Hepatocyte (in vitro differentiated cells): Measurements from ENCODE around the gene DLGAP4. TPM values are rescaled to one million over a fixed set of nuclear protein-coding genes. Genes with fewer than 3 reads are reported as not detected.

Source experiments
- DNase-seq: peaks from one replicate; pipeline ENCODE4 v3.0.0-alpha.2; 2016; ENCODE audit warnings: low spot score
- H2AFZ ChIP-seq: fragments of 200-600 bp; sonication (generic); 2 replicates; pipeline ENCODE4 v1.6.0; 2016; ENCODE audit warnings: antibody characterized with exemption, mild to moderate bottlenecking
- H3K27ac ChIP-seq: fragments of 200-600 bp; sonication (generic); 2 replicates; pipeline ENCODE4 v1.5.1; 2016; ENCODE audit warnings: mild to moderate bottlenecking
- H3K27me3 ChIP-seq: fragments of 200-600 bp; sonication (generic); 2 replicates; pipeline ENCODE4 v1.6.1; 2016
- H3K36me3 ChIP-seq: fragments of 200-600 bp; sonication (generic); replicated peaks from 2 replicates; pipeline ENCODE4 v1.5.1; 2016; ENCODE audit warnings: low read depth; ENCODE audit not compliant: insufficient read depth
- H3K4me1 ChIP-seq: fragments of 200-600 bp; sonication (generic); 2 replicates; pipeline ENCODE4 v1.5.1; 2016; ENCODE audit warnings: mild to moderate bottlenecking, moderate library complexity; ENCODE audit not compliant: insufficient read depth
- H3K4me2 ChIP-seq: fragments of 200-600 bp; sonication (generic); 2 replicates; pipeline ENCODE4 v1.6.0; 2016
- H3K4me3 ChIP-seq: fragments of 200-600 bp; sonication (generic); 2 replicates; pipeline ENCODE4 v1.5.1; 2016; ENCODE audit warnings: mild to moderate bottlenecking
- H3K79me2 ChIP-seq: fragments of 200-600 bp; sonication (generic); 2 replicates; pipeline ENCODE4 v1.6.0; 2017; ENCODE audit warnings: mild to moderate bottlenecking
- H3K9me2 ChIP-seq: fragments of 200-600 bp; sonication (generic); replicated peaks from 2 replicates; pipeline ENCODE4 v1.6.0; 2017; ENCODE audit warnings: mild to moderate bottlenecking; ENCODE audit not compliant: insufficient read depth
- H3K9me3 ChIP-seq: fragments of 200-600 bp; sonication (generic); 2 replicates; pipeline ENCODE4 v1.5.1; 2016; ENCODE audit warnings: low read depth, mild to moderate bottlenecking
- H4K20me1 ChIP-seq: fragments of 200-600 bp; sonication (generic); 2 replicates; pipeline ENCODE4 v1.6.0; 2016; ENCODE audit warnings: mild to moderate bottlenecking; ENCODE audit not compliant: insufficient read depth, poor library complexity, severe bottlenecking
- CTCF ChIP-seq: fragments of 200-600 bp; sonication (generic); IDR thresholded peaks from 2 replicates; pipeline ENCODE4 v1.5.1; 2016; ENCODE audit warnings: antibody characterized with exemption, mild to moderate bottlenecking; ENCODE audit not compliant: poor library complexity
- EZH2 ChIP-seq: fragments of 200-600 bp; sonication (generic); IDR thresholded peaks from 2 replicates; pipeline ENCODE4 v1.6.1; 2016; ENCODE audit warnings: antibody characterized with exemption, mild to moderate bottlenecking, borderline replicate concordance
- EZH2phosphoT487 ChIP-seq: fragments of 200-600 bp; sonication (generic); IDR thresholded peaks from one replicate; pipeline ENCODE4 v1.6.1; 2018; ENCODE audit warnings: antibody characterized with exemption, mild to moderate bottlenecking, low read depth, moderate library complexity; ENCODE audit not compliant: unreplicated experiment, severe bottlenecking
- WGBS: methylation state at CpG from one replicate; pipeline ENCODE4 v1.1.6; 2016; ENCODE audit warnings: low lambda C conversion rate; ENCODE audit errors: missing lambda C conversion rate; 5-methylcytosine and 5-hydroxymethylcytosine counted together
- polyA plus RNA-seq: library from polyadenylated mRNA; unstranded; fragments of >200 nt; fragmentation: Nextera tagmentation; extraction: Ambion mirVana; gene quantifications from 2 replicates; pipeline ENCODE4 v1.2.1, GENCODE V29; 2016
- total RNA-seq: library from RNA; depleted of rRNA; stranded (reverse); fragments of >200 nt; gene quantifications from 2 replicates; pipeline ENCODE4 v1.2.3, GENCODE V29; 2014

DLGAP4 gene
- total and polyA plus RNA-seq, 2 experiments from 2014 or later: 16.5 to 39.4 TPM

- no peak overlapping the region for H3K4me3 ChIP-seq
- no peaks in the 10 kb centered on the region for H3K36me3 ChIP-seq
- H3K4me2 ChIP-seq: no peak overlapping the region
- H3K27me3 ChIP-seq: peaks cover 6% of the 10 kb centered on the region
- no peaks in the 10 kb centered on the region for H3K9me2 ChIP-seq
- H3K27ac ChIP-seq: no peak overlapping the region
- no peak for DNase-seq
- H3K4me1 ChIP-seq: no peaks in the 10 kb centered on the region
- no peaks in the 10 kb centered on the region for H4K20me1 ChIP-seq
- H3K79me2 ChIP-seq: no peaks in the 10 kb centered on the region
- TF ChIP-seq CTCF: no peak
- TF ChIP-seq EZH2: no peak
- no peak for TF ChIP-seq EZH2phosphoT487
- WGBS: 84% methylated on average over 9 of the region's 11 CpGs
- H2AFZ ChIP-seq: no peak overlapping the region
- no peaks in the 10 kb centered on the region for H3K9me3 ChIP-seq
Measured at GRCh38 chr20:36315545-36316351, 9.6 kb downstream of the DLGAP4 start.

GRCh38 chr20:36317675-36318074 is 11.5 kb downstream of the DLGAP4 start:
- Histone ChIP-seq H3K9me2 (no peaks in the 10 kb centered on the region), H3K79me2 (no peaks in the 10 kb centered on the region), H3K4me1 (no peaks in the 10 kb centered on the region), H2AFZ (no peak overlapping the region), H3K9me3 (no peaks in the 10 kb centered on the region), H3K4me3 (no peak overlapping the region), H4K20me1 (no peaks in the 10 kb centered on the region), H3K27ac (no peak overlapping the region), H3K27me3 (no peaks in the 10 kb centered on the region), H3K4me2 (no peak overlapping the region), H3K36me3 (no peaks in the 10 kb centered on the region)
- WGBS: 86% methylated on average over 3 of the region's 3 CpGs
- TF ChIP-seq EZH2phosphoT487: no peak
- no peak for TF ChIP-seq EZH2
- no peak for TF ChIP-seq CTCF
- no peak for DNase-seq

- H4K20me1 ChIP-seq: no peaks in the 10 kb centered on the region
- H3K27me3 ChIP-seq: no peaks in the 10 kb centered on the region
- no peaks in the 10 kb centered on the region for H3K9me3 ChIP-seq
- WGBS: 88% methylated on average over 3 of the region's 3 CpGs
- H3K27ac ChIP-seq: no peak overlapping the region
- H3K79me2 ChIP-seq: no peaks in the 10 kb centered on the region
- no peak for DNase-seq
- no peaks in the 10 kb centered on the region for H3K9me2 ChIP-seq
- H3K36me3 ChIP-seq: no peaks in the 10 kb centered on the region
- H3K4me2 ChIP-seq: no peak overlapping the region
- no peak overlapping the region for H2AFZ ChIP-seq
- no peaks in the 10 kb centered on the region for H3K4me1 ChIP-seq
- H3K4me3 ChIP-seq: no peak overlapping the region
- no peak for TF ChIP-seq EZH2
- no peak for TF ChIP-seq CTCF
- TF ChIP-seq EZH2phosphoT487: no peak
Measured at GRCh38 chr20:36318166-36318565, 12.0 kb downstream of the DLGAP4 start.
